Spleen (tissue), 11 donors: ENCODE data around the gene RRP1B. TPM values are rescaled to one million over a fixed set of nuclear protein-coding genes. Genes with fewer than 3 reads are reported as not detected.

Experiments
- DNase-seq: peaks from one replicate; pipeline ENCODE4 v3.0.0-alpha.2; 2020
- H3K27ac ChIP-seq, 8 donors: fragments of 200-600 bp; sonication (generic) in 7 of 8; 1 replicate in 4 of 8; 2 replicates in 4 of 8; pipeline versions ENCODE4 v1.5.0 to v1.8.0; 2016 to 2021; ENCODE audit warnings: inconsistent platforms in 4 of 8, mild to moderate bottlenecking in 4 of 8, moderate library complexity in 1 of 8
- H3K27me3 ChIP-seq, 7 donors: fragments of 200-600 bp; sonication (generic) in 6 of 7; replicated peaks in 1 of 7; 1 replicate in 4 of 7; 2 replicates in 3 of 7; pipeline versions ENCODE4 v1.5.0 to v1.8.0; 2016 to 2021; ENCODE audit warnings: inconsistent platforms in 3 of 7, mild to moderate bottlenecking in 1 of 7
- H3K36me3 ChIP-seq, 6 donors: fragments of 200-600 bp; sonication (generic) in 5 of 6; 1 replicate in 4 of 6; 2 replicates in 2 of 6; pipeline versions ENCODE4 v1.5.0 to v1.8.0; 2016 to 2021; ENCODE audit warnings: inconsistent platforms in 2 of 6
- H3K4me1 ChIP-seq, 6 donors: fragments of 200-600 bp; sonication (generic) in 5 of 6; 1 replicate in 3 of 6; 2 replicates in 3 of 6; pipeline versions ENCODE4 v1.5.0 to v1.8.0; 2016 to 2021; ENCODE audit warnings: inconsistent platforms in 3 of 6
- H3K4me3 ChIP-seq, 8 donors: fragments of 200-600 bp; sonication (generic) in 7 of 8; 1 replicate in 4 of 8; 2 replicates in 4 of 8; pipeline versions ENCODE4 v1.5.0 to v1.8.0; 2016 to 2021; ENCODE audit warnings: inconsistent platforms in 4 of 8, mild to moderate bottlenecking in 4 of 8, moderate library complexity in 2 of 8
- H3K9me3 ChIP-seq, 8 donors: fragments of 200-600 bp; sonication (generic) in 7 of 8; 1 replicate in 4 of 8; 2 replicates in 4 of 8; pipeline versions ENCODE4 v1.5.0 to v1.8.0; 2016 to 2021; ENCODE audit warnings: inconsistent platforms in 4 of 8
- POLR2A ChIP-seq, 3 donors: fragments of 450-650 bp; IDR thresholded peaks; one replicate each; pipeline ENCODE4 v1.5.1; 2017; ENCODE audit warnings: antibody characterized with exemption in 3 of 3, mild to moderate bottlenecking in 1 of 3
- POLR2AphosphoS5 ChIP-seq, 3 donors: sonication (generic); formaldehyde crosslinking; IDR thresholded peaks; one replicate each; pipeline ENCODE4 v1.5.1; 2017; ENCODE audit warnings: antibody characterized with exemption in 3 of 3
- WGBS, 5 donors: extraction: QIAGEN DNeasy Blood & Tissue Kit in 3 of 5; methylation state at CpG; one replicate each; pipeline versions ENCODE4 v1.1.5 to v1.1.7; 2013 to 2018; 5-methylcytosine and 5-hydroxymethylcytosine counted together
- intact Hi-C: fragments of 100-400 bp; cut with DNase I; formaldehyde crosslinking; loops from one replicate; pipeline ENCODE4 v1.15.0; 2023; ENCODE audit warnings: low total_unique reads
- polyA plus RNA-seq, 3 donors: library from polyadenylated mRNA; stranded (reverse); fragments of 200-250 nt; gene quantifications; one replicate each; pipeline ENCODE4 v1.2.1, GENCODE V29; 2013
- total RNA-seq, 7 donors: library from RNA; depleted of rRNA in 3 of 7; stranded (reverse); fragments of >200 nt in 3 of 7; fragmentation: NEBNext Ultra II Directional in 4 of 7; extraction: Animal tissue kit (Norgen Biotek cat#: 25700) in 4 of 7; gene quantifications; one replicate each; pipeline versions ENCODE4 v1.1.0 to v1.2.1, GENCODE V29; 2016 to 2021
- TF ChIP-seq, protein P1 (sequence below), 11 experiments: fragments of 200-600 bp in 7 of 11; fragments of 450-650 bp in 4 of 11; sonication (generic) in 4 of 11; IDR thresholded peaks in 8 of 11; conservative IDR thresholded peaks in 3 of 11; 1 replicate in 7 of 11; 2 replicates in 4 of 11; pipeline versions ENCODE4 v1.4.0 to v1.8.0; 2016 to 2021; ENCODE audit warnings: antibody characterized with exemption in 11 of 11, inconsistent platforms in 4 of 11, mild to moderate bottlenecking in 1 of 11
- donor health status: healthy with polysubstance abuse.
- donor health status: DM: no; HTN: no; CAD: no; lungs with moderate emphysema.
- donor health status: DM: no; HTN: no; CAD: no.
- donor health status: Bipolar disorder and iron deficiency.
- donor health status: healthy.
- donor health status: DM: no; HTN: no; CAD: no.
- donor health status: DM: yes; HTN: yes; CAD: no.

RRP1B gene
- total and polyA plus RNA-seq, 10 donors = 7.9 to 28.9 (median 25.4) TPM

DNA sequence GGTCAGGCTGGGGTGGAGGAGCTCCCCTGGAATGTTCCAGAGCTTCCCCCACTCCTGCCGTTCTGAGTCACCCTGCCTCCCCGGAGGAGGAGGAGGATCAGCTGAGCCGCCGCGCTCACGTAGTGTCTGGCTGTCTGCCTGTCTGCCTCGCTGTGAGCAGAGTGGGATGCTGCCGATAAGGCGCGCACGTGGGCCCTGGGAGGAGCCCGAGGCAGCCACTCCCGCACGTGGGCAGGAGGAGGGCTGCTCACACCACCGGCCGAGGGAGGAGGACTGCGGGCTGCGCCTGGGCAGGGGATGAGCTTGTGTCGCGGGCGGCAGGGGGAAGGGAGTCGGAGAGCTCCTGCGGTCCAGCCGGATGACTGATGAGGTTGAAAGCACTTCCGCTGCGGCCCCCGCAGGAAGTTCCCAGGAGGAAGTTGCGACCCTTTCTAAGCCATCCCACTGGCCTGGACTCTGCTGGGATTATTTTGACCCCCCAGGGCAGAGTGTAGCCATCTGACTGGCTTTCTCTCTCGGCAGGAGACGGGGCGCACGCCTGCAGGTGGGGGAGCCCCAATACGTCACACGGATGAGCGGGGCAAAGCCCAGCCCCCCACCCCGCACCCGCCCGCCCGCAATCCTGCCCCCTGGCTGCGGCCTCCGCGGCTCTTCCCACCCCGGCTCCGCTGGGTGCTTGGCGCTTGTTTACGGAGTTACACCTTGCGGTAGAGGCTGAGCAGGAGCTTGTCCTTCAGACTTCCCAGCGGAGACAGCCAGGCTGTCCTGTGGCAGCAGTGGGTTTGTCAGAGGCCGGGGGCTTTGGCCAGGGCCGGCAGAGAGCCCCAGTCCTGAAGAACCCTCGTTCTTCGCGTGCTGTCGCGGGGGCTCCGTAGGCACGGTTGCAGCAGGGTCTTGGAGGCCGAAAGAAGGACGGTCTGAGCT, 69.4 kb downstream of the RRP1B start:
- Histone ChIP-seq H3K27me3 (no peaks in the 10 kb centered on the region), H3K27ac (peak overlapping the region; percentile 72 to 88 (median 80)), H3K4me3 (peak overlapping the region; percentile 38 to 71 (median 48)), H3K4me1 (peaks cover 35 to 100% (median 73%) of the 10 kb centered on the region in 6 donors), H3K9me3 (no peaks in the 10 kb centered on the region), H3K36me3 (peaks cover 0 to 31% (median 5%) of the 10 kb centered on the region in 6 donors)
- WGBS, 5 donors = 5 to 17% (median 7%) methylated on average over 26 to 59 of the region's 59 CpGs
- TF ChIP-seq POLR2AphosphoS5 (IDR thresholded peaks at IDR 0.05) (peak; percentile 76 to 90 (median 86)), POLR2A (IDR thresholded peaks at IDR 0.05) (peak in 1 of 3 donors; percentile 24)
- TF ChIP-seq, protein P1, sequence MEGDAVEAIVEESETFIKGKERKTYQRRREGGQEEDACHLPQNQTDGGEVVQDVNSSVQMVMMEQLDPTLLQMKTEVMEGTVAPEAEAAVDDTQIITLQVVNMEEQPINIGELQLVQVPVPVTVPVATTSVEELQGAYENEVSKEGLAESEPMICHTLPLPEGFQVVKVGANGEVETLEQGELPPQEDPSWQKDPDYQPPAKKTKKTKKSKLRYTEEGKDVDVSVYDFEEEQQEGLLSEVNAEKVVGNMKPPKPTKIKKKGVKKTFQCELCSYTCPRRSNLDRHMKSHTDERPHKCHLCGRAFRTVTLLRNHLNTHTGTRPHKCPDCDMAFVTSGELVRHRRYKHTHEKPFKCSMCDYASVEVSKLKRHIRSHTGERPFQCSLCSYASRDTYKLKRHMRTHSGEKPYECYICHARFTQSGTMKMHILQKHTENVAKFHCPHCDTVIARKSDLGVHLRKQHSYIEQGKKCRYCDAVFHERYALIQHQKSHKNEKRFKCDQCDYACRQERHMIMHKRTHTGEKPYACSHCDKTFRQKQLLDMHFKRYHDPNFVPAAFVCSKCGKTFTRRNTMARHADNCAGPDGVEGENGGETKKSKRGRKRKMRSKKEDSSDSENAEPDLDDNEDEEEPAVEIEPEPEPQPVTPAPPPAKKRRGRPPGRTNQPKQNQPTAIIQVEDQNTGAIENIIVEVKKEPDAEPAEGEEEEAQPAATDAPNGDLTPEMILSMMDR (IDR thresholded peaks at IDR 0.05 in 8 of 11, conservative IDR thresholded peaks at IDR 0.05 in 3 of 11) = peak in 5 of 11 experiments; percentile 30 to 54 (median 39)
- intact Hi-C loops = no loop called here
- peak; percentile 94 for DNase-seq

DNA sequence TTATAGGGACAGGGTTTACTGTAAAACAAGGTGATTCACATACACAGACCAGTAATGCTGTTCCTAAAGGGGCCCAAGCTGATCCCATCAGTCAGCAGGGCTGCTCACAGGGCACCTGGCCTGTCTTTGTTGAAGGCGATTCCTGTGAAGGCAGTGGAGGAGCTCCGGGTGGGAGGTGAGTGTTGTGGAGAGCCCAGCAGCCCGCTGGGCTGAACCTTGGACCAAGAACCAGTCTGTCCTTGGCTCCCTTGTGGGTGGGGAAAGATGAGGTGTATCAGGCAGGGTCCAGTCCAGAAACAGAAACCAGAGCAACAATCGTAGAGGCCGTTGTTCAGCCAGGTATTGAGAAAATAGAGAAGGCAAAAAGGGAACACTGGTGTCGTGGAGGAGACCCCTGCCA, 72.1 kb downstream of the RRP1B start:
- intact Hi-C loops = no loop called here
- 78 to 92% (median 86%) methylated on average over 6 of the region's 6 CpGs for WGBS, 5 donors
- no peak for DNase-seq
- Histone ChIP-seq H3K36me3 (peaks cover 0 to 48% (median 16%) of the 10 kb centered on the region in 6 donors), H3K4me3 (no peak overlapping the region), H3K9me3 (no peaks in the 10 kb centered on the region), H3K4me1 (peaks cover 22 to 85% (median 51%) of the 10 kb centered on the region in 6 donors), H3K27ac (peak overlapping the region in 1 of 8 donors; percentile 18), H3K27me3 (no peaks in the 10 kb centered on the region)
- TF ChIP-seq POLR2A (IDR thresholded peaks at IDR 0.05) (no peak), POLR2AphosphoS5 (IDR thresholded peaks at IDR 0.05) (no peak)
- TF ChIP-seq, protein P1 (IDR thresholded peaks at IDR 0.05 in 8 of 11, conservative IDR thresholded peaks at IDR 0.05 in 3 of 11) = no peak

DNA sequence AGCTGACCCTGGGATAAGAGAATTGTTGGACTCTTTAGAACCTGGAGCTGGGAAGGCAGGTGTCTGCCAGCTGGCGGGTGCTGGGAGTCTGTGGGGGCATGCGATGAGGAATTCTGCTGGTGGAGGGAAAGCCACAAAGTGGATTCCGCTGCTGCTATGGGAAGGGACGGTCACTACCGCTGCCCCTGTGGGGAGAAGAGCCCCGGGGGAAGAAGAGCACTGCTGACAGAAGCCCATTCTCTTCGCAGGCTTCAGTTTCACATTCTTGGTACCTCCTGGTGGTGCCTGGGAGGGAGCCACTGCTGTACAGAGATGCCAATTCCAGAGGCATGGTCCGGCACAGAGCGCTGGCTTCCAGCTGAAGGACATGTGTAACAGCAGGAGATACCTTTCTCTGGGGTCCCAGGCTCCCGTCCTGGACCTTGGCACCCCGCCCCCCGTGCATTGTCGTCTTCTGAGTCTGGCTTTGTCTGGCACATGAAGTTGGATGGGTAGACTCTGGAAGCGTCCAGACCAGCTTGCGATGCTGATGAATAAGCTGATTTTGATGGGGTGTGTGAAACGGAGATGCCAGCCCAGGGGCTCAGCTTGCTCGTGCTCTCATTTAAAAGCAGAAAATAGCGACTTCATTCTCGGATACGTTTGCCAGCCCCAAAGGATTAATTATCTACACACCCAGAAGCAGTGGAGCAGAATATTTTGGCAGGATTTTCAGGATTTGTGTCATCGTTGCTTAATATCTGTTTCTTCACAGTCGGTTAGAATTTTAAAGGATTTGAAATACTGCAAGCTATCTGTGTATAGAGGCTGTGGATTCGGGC, 72.7 kb downstream of the RRP1B start:
- TF ChIP-seq POLR2AphosphoS5 (IDR thresholded peaks at IDR 0.05) (no peak), POLR2A (IDR thresholded peaks at IDR 0.05) (no peak)
- TF ChIP-seq, protein P1 (IDR thresholded peaks at IDR 0.05 in 8 of 11, conservative IDR thresholded peaks at IDR 0.05 in 3 of 11) = no peak
- Histone ChIP-seq H3K27me3 (no peaks in the 10 kb centered on the region), H3K4me3 (no peak overlapping the region), H3K27ac (peak overlapping the region in 1 of 8 donors; percentile 56), H3K4me1 (peaks cover 16 to 84% (median 45%) of the 10 kb centered on the region in 6 donors), H3K9me3 (no peaks in the 10 kb centered on the region), H3K36me3 (peaks cover 0 to 54% (median 16%) of the 10 kb centered on the region in 6 donors)
- DNase-seq = no peak
- intact Hi-C loops = no loop called here
- 85 to 92% (median 87%) methylated on average over 19 to 23 of the region's 23 CpGs for WGBS, 5 donors
